Smooth muscle cell (in vitro differentiated cells): ENCODE measurements around the gene E2F1. TPM values are rescaled to one million over a fixed set of nuclear protein-coding genes. Genes with fewer than 3 reads are reported as not detected.

Source experiments
- DNase-seq: peaks from one replicate; lab custom pipeline; 2025; ENCODE audit not compliant: unreplicated experiment; lab: John Stamatoyannopoulos, UW
- H2AFZ ChIP-seq: fragments of 200-600 bp; sonication (generic); 2 replicates; pipeline ENCODE4 v1.6.0; 2016; ENCODE audit warnings: antibody characterized with exemption, low read depth, mild to moderate bottlenecking
- H3F3A ChIP-seq: fragments of 200-600 bp; sonication (generic); 2 replicates; pipeline ENCODE4 v1.6.0; 2017; ENCODE audit warnings: antibody characterized with exemption, low read depth
- H3K27ac ChIP-seq: fragments of 200-600 bp; sonication (generic); 2 replicates; pipeline ENCODE4 v1.5.1; 2016; ENCODE audit warnings: low read depth, mild to moderate bottlenecking
- H3K27me3 ChIP-seq: fragments of 200-600 bp; sonication (generic); 2 replicates; pipeline ENCODE4 v1.6.1; 2016; ENCODE audit warnings: low read depth, mild to moderate bottlenecking
- H3K36me3 ChIP-seq: fragments of 200-600 bp; sonication (generic); 2 replicates; pipeline ENCODE4 v1.5.1; 2016; ENCODE audit warnings: low read depth
- H3K4me1 ChIP-seq: fragments of 200-600 bp; sonication (generic); 2 replicates; pipeline ENCODE4 v1.5.1; 2016; ENCODE audit warnings: low read depth
- H3K4me2 ChIP-seq: fragments of 200-600 bp; sonication (generic); 2 replicates; pipeline ENCODE4 v1.6.0; 2016; ENCODE audit warnings: mild to moderate bottlenecking
- H3K4me3 ChIP-seq: fragments of 200-600 bp; sonication (generic); 2 replicates; pipeline ENCODE4 v1.5.1; 2016; ENCODE audit warnings: mild to moderate bottlenecking
- H3K79me2 ChIP-seq: fragments of 200-600 bp; sonication (generic); 2 replicates; pipeline ENCODE4 v1.6.0; 2016; ENCODE audit warnings: low read depth, mild to moderate bottlenecking
- H3K9ac ChIP-seq: fragments of 200-600 bp; sonication (generic); 2 replicates; pipeline ENCODE4 v1.6.0; 2016; ENCODE audit warnings: low read depth
- H3K9me3 ChIP-seq: fragments of 200-600 bp; sonication (generic); replicated peaks from 2 replicates; pipeline ENCODE4 v1.5.1; 2016; ENCODE audit warnings: low read depth
- H4K20me1 ChIP-seq: fragments of 200-600 bp; sonication (generic); 2 replicates; pipeline ENCODE4 v1.6.0; 2016; ENCODE audit warnings: low read depth
- WGBS: methylation state at CpG from one replicate; pipeline ENCODE4 v1.1.7; 2016; ENCODE audit warnings: low lambda C conversion rate; 5-methylcytosine and 5-hydroxymethylcytosine counted together
- polyA plus RNA-seq: library from polyadenylated mRNA; unstranded; fragments of >200 nt; fragmentation: Nextera tagmentation; extraction: Ambion mirVana; gene quantifications from 2 replicates; pipeline ENCODE4 v1.2.1, GENCODE V29; 2016
- total RNA-seq: library from RNA; depleted of rRNA; stranded (reverse); fragments of >200 nt; gene quantifications from 2 replicates; pipeline ENCODE4 v1.2.3, GENCODE V29; 2014
- TF ChIP-seq, protein P1 (sequence below): fragments of 200-600 bp; sonication (generic); IDR thresholded peaks from 2 replicates; pipeline ENCODE4 v1.5.1; 2017; ENCODE audit warnings: borderline replicate concordance, mild to moderate bottlenecking, antibody characterized with exemption; ENCODE audit not compliant: insufficient read depth, poor library complexity, severe bottlenecking

Gene E2F1
- total and polyA plus RNA-seq, 2 experiments from 2014 or later = 5.0 to 19.4 TPM

DNA sequence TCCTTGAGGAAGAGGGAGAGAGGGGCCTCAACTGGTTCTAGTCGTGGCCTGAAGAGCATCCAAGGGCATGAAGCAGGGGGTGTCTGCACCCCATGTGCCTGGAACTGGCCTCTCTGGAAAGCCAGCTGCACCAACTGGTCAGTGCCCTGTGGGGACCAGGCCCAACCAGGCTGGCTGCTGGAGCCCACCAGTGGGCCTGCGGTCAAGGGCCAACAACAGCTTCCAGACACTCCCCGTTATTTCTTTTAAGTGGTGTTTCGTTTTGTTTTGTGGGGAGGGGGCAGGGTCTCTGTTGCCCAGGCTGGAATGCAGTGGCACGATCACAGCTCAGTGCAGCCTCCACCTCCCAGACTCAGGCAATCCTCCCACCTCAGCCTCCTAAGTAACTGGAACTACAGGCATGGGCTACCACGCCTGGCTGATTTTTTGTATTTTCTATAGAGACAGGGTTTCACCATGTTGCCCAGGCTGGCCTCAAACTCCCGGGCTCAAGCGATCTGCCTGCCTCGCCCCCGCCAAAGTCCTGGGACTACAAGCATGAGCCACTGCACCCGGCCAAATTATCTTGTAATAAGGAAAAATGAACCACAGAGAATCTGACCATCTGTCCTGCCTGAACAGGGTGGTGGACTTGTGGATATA is 36.0 kb downstream of the E2F1 start:
- DNase-seq = no peak
- Histone ChIP-seq H3K9ac (no peak overlapping the region), H3K36me3 (peaks cover 3% of the 10 kb centered on the region), H3K27me3 (no peaks in the 10 kb centered on the region), H3F3A (peaks cover 7% of the 10 kb centered on the region), H3K79me2 (no peaks in the 10 kb centered on the region), H3K9me3 (no peaks in the 10 kb centered on the region), H2AFZ (no peak overlapping the region), H3K4me3 (no peak overlapping the region), H3K27ac (no peak overlapping the region), H4K20me1 (peaks cover 20% of the 10 kb centered on the region), H3K4me2 (no peak overlapping the region), H3K4me1 (no peaks in the 10 kb centered on the region)
- TF ChIP-seq, protein P1, sequence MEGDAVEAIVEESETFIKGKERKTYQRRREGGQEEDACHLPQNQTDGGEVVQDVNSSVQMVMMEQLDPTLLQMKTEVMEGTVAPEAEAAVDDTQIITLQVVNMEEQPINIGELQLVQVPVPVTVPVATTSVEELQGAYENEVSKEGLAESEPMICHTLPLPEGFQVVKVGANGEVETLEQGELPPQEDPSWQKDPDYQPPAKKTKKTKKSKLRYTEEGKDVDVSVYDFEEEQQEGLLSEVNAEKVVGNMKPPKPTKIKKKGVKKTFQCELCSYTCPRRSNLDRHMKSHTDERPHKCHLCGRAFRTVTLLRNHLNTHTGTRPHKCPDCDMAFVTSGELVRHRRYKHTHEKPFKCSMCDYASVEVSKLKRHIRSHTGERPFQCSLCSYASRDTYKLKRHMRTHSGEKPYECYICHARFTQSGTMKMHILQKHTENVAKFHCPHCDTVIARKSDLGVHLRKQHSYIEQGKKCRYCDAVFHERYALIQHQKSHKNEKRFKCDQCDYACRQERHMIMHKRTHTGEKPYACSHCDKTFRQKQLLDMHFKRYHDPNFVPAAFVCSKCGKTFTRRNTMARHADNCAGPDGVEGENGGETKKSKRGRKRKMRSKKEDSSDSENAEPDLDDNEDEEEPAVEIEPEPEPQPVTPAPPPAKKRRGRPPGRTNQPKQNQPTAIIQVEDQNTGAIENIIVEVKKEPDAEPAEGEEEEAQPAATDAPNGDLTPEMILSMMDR = no peak
- 95% methylated on average over 11 of the region's 11 CpGs for WGBS

DNA sequence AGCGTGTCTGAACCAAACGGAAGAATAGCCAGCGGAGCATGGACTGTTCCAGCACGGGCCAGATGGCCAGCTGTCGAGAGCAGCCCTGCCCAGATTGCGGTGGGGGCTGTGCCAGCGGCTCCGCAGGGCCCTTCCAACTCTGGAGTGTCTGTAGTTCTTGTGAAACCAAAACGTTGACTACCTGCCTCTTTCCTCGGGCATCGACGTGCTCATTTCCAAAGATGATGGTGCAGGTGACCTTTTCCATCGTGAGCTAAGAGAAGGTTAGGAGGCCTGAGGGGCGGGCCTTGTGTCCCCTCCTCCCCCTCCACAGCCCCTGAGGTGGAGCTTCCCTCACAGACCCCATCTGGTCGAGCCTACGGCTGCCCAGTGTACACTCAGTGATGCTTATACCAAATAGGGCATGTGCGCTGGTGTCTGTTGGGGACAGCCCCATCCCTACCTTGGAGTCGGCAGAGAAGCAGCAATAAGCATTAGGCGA is 36.9 kb downstream of the E2F1 start:
- WGBS = 91% methylated on average over 19 of the region's 19 CpGs
- Histone ChIP-seq H3F3A (peaks cover 4% of the 10 kb centered on the region), H3K79me2 (no peaks in the 10 kb centered on the region), H3K27me3 (no peaks in the 10 kb centered on the region), H3K9ac (no peak overlapping the region), H3K9me3 (no peaks in the 10 kb centered on the region), H2AFZ (no peak overlapping the region), H3K36me3 (peaks cover 4% of the 10 kb centered on the region), H3K27ac (no peak overlapping the region), H4K20me1 (peaks cover 20% of the 10 kb centered on the region), H3K4me2 (no peak overlapping the region), H3K4me3 (no peak overlapping the region), H3K4me1 (no peaks in the 10 kb centered on the region)
- TF ChIP-seq, protein P1 = no peak
- DNase-seq = no peak

DNA sequence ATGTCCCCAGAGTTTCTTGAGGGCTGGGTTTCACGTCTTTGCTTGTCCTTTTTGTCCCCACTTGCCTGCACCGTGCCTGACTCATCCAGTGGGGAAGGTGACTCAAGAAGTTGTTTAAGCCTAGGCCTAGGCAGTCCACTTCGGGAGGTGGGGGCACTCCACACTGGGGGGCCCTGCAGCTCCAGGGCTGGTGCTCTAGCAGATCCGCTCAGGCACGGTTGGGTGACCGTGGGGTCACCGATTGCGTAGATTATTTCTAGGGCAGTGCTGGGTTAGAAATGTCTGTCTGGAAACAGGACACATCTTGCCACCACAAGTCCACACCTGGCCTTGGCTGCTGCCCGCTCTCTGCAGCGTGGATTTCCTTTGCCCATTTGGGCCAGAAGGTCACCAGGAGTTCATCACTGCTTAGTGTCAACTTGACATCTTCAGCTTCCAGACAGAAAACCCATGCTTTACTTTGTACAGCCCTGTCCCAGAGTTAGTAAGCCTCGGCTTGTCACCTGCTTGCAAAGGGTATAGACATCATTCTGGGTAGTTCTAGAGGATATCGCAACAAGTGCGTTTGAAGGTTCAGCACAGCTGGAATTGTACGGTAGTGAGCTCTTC is 37.7 kb downstream of the E2F1 start:
- Histone ChIP-seq H3K4me3 (no peak overlapping the region), H3K9ac (no peak overlapping the region), H3K9me3 (no peaks in the 10 kb centered on the region), H3K27ac (no peak overlapping the region), H2AFZ (no peak overlapping the region), H3F3A (peaks cover 4% of the 10 kb centered on the region), H3K79me2 (no peaks in the 10 kb centered on the region), H4K20me1 (peaks cover 20% of the 10 kb centered on the region), H3K36me3 (peaks cover 4% of the 10 kb centered on the region), H3K4me2 (no peak overlapping the region), H3K4me1 (no peaks in the 10 kb centered on the region), H3K27me3 (no peaks in the 10 kb centered on the region)
- no peak for DNase-seq
- WGBS = 83% methylated on average over 14 of the region's 14 CpGs
- TF ChIP-seq, protein P1 = no peak
